Activated naive CD4-positive, alpha-beta T cell treated with anti-CD3 and anti-CD28 coated beads, Interleukin-2, amount 10 ng/mL, durations not matched to agents 7 days and 5 days (primary cell): ENCODE data around the gene FBXW5.

Experiments
- CTCF ChIA-PET: fragments of 350-600 bp; sonication (Branson Sonifier 250); formaldehyde crosslinking; loops from one replicate; lab custom pipeline; 2021; ENCODE audit warnings: antibody characterized with exemption; lab: Charles Lee
- DNase-seq: peaks from one replicate; pipeline ENCODE4 v3.0.0-alpha.2; 2020
- H3K27ac Mint-ChIP-seq: one replicate; pipeline ENCODE4 v1.8.0; 2021; ENCODE audit warnings: mild to moderate bottlenecking, moderate library complexity, mixed read lengths
- H3K27me3 Mint-ChIP-seq: one replicate; pipeline ENCODE4 v1.8.0; 2021; ENCODE audit warnings: mild to moderate bottlenecking, mixed read lengths
- H3K36me3 Mint-ChIP-seq: one replicate; pipeline ENCODE4 v1.8.0; 2021; ENCODE audit warnings: mixed read lengths
- H3K4me1 Mint-ChIP-seq: one replicate; pipeline ENCODE4 v1.8.0; 2021; ENCODE audit warnings: mixed read lengths
- H3K4me3 Mint-ChIP-seq: one replicate; pipeline ENCODE4 v1.8.0; 2021; ENCODE audit warnings: mild to moderate bottlenecking, moderate library complexity, mixed read lengths
- H3K9me3 Mint-ChIP-seq: one replicate; pipeline ENCODE4 v1.8.0; 2021; ENCODE audit warnings: mixed read lengths

The FBXW5 gene

GRCh38 chr9:136972335-136972734, 27.8 kb upstream of the FBXW5 start:
- CTCF ChIA-PET = no interaction called here
- Mint-ChIP-seq H3K4me3 (no peak overlapping the region), H3K27ac (no peak overlapping the region), H3K9me3 (no peaks in the 10 kb centered on the region), H3K36me3 (no peaks in the 10 kb centered on the region), H3K27me3 (peaks cover 35% of the 10 kb centered on the region), H3K4me1 (peaks cover 26% of the 10 kb centered on the region)
- DNase-seq = no peak

GRCh38 chr9:136971746-136972145, 27.2 kb upstream of the FBXW5 start:
- Mint-ChIP-seq H3K36me3 (no peaks in the 10 kb centered on the region), H3K27ac (no peak overlapping the region), H3K4me3 (no peak overlapping the region), H3K9me3 (no peaks in the 10 kb centered on the region), H3K27me3 (peaks cover 29% of the 10 kb centered on the region), H3K4me1 (peaks cover 26% of the 10 kb centered on the region)
- CTCF ChIA-PET = no interaction called here
- no peak for DNase-seq

GRCh38 chr9:136970361-136970760, 25.8 kb upstream of the FBXW5 start:
- Mint-ChIP-seq H3K4me3 (no peak overlapping the region), H3K36me3 (no peaks in the 10 kb centered on the region), H3K9me3 (no peaks in the 10 kb centered on the region), H3K27me3 (peaks cover 27% of the 10 kb centered on the region), H3K4me1 (peaks cover 27% of the 10 kb centered on the region), H3K27ac (no peak overlapping the region)
- DNase-seq = no peak
- CTCF ChIA-PET = interaction anchor here (0.7 to 1.1 kb wide), 2 partner anchors 11 to 59 kb away, joined by 3 to 4 read pairs; no protein-coding TSS in a partner anchor

GRCh38 chr9:136969774-136970173, 25.2 kb upstream of the FBXW5 start:
- peaks cover 24% of the 10 kb centered on the region for H3K27me3 Mint-ChIP-seq
- no peaks in the 10 kb centered on the region for H3K9me3 Mint-ChIP-seq
- H3K4me3 Mint-ChIP-seq = no peak overlapping the region
- DNase-seq = no peak
- peaks cover 25% of the 10 kb centered on the region for H3K4me1 Mint-ChIP-seq
- no peaks in the 10 kb centered on the region for H3K36me3 Mint-ChIP-seq
- H3K27ac Mint-ChIP-seq = no peak overlapping the region
- CTCF ChIA-PET = interaction anchor here (1.0 to 1.1 kb wide), 2 partner anchors 19 to 59 kb away, joined by 3 to 4 read pairs; no protein-coding TSS in a partner anchor

- CTCF ChIA-PET = interaction anchor here (0.8 to 1.0 kb wide), 2 partner anchors 18 to 127 kb away, joined by 3 read pairs; partner anchors contain the start of gene AJM1
- Mint-ChIP-seq H3K27me3 (peaks cover 30% of the 10 kb centered on the region), H3K9me3 (no peaks in the 10 kb centered on the region), H3K4me1 (peaks cover 25% of the 10 kb centered on the region), H3K36me3 (no peaks in the 10 kb centered on the region), H3K27ac (no peak overlapping the region), H3K4me3 (no peak overlapping the region)
- no peak for DNase-seq
Measured at GRCh38 chr9:136969150-136969549, 24.6 kb upstream of the FBXW5 start.

- H3K27me3 Mint-ChIP-seq = peaks cover 26% of the 10 kb centered on the region
- CTCF ChIA-PET = interaction anchor here (0.8 to 1.0 kb wide), 2 partner anchors 18 to 126 kb away, joined by 3 read pairs; partner anchors contain the start of gene AJM1
- H3K4me3 Mint-ChIP-seq = no peak overlapping the region
- DNase-seq = no peak
- no peak overlapping the region for H3K27ac Mint-ChIP-seq
- H3K36me3 Mint-ChIP-seq = no peaks in the 10 kb centered on the region
- no peaks in the 10 kb centered on the region for H3K9me3 Mint-ChIP-seq
- H3K4me1 Mint-ChIP-seq = peaks cover 22% of the 10 kb centered on the region
Measured at GRCh38 chr9:136968333-136969127, 24.0 kb upstream of the FBXW5 start.

- Mint-ChIP-seq H3K27ac (peak overlapping the region; percentile 81), H3K4me1 (peaks cover 39% of the 10 kb centered on the region), H3K9me3 (no peaks in the 10 kb centered on the region), H3K27me3 (peaks cover 28% of the 10 kb centered on the region), H3K4me3 (peak overlapping the region; percentile 33), H3K36me3 (no peaks in the 10 kb centered on the region)
- DNase-seq = peak; percentile 52
- CTCF ChIA-PET = no interaction called here
Measured at GRCh38 chr9:136965771-136966484, 21.4 kb upstream of the FBXW5 start.

- CTCF ChIA-PET = no interaction called here
- Mint-ChIP-seq H3K4me1 (peaks cover 47% of the 10 kb centered on the region), H3K36me3 (no peaks in the 10 kb centered on the region), H3K27ac (no peak overlapping the region), H3K27me3 (peaks cover 26% of the 10 kb centered on the region), H3K4me3 (no peak overlapping the region), H3K9me3 (no peaks in the 10 kb centered on the region)
- no peak for DNase-seq
Measured at GRCh38 chr9:136964833-136965422, 20.4 kb upstream of the FBXW5 start.

GRCh38 chr9:136964171-136964689, 19.7 kb upstream of the FBXW5 start:
- no peak for DNase-seq
- no peaks in the 10 kb centered on the region for H3K9me3 Mint-ChIP-seq
- H3K36me3 Mint-ChIP-seq = no peaks in the 10 kb centered on the region
- H3K4me3 Mint-ChIP-seq = no peak overlapping the region
- CTCF ChIA-PET = no interaction called here
- peaks cover 51% of the 10 kb centered on the region for H3K4me1 Mint-ChIP-seq
- no peak overlapping the region for H3K27ac Mint-ChIP-seq
- H3K27me3 Mint-ChIP-seq = peaks cover 24% of the 10 kb centered on the region

- H3K27ac Mint-ChIP-seq = no peak overlapping the region
- H3K36me3 Mint-ChIP-seq = no peaks in the 10 kb centered on the region
- no peak for DNase-seq
- peaks cover 26% of the 10 kb centered on the region for H3K27me3 Mint-ChIP-seq
- CTCF ChIA-PET = no interaction called here
- H3K4me3 Mint-ChIP-seq = no peak overlapping the region
- no peaks in the 10 kb centered on the region for H3K9me3 Mint-ChIP-seq
- peaks cover 53% of the 10 kb centered on the region for H3K4me1 Mint-ChIP-seq
Measured at GRCh38 chr9:136963751-136964150, 19.2 kb upstream of the FBXW5 start.

GRCh38 chr9:136963341-136963740, 18.8 kb upstream of the FBXW5 start:
- Mint-ChIP-seq H3K27me3 (peaks cover 30% of the 10 kb centered on the region), H3K4me1 (peaks cover 53% of the 10 kb centered on the region), H3K27ac (no peak overlapping the region), H3K36me3 (no peaks in the 10 kb centered on the region), H3K9me3 (no peaks in the 10 kb centered on the region), H3K4me3 (no peak overlapping the region)
- CTCF ChIA-PET = no interaction called here
- DNase-seq = no peak

GRCh38 chr9:136962701-136963248, 18.2 kb upstream of the FBXW5 start:
- no peaks in the 10 kb centered on the region for H3K36me3 Mint-ChIP-seq
- CTCF ChIA-PET = no interaction called here
- DNase-seq = no peak
- H3K4me3 Mint-ChIP-seq = no peak overlapping the region
- peak overlapping the region; percentile 81 for H3K27ac Mint-ChIP-seq
- peaks cover 31% of the 10 kb centered on the region for H3K27me3 Mint-ChIP-seq
- H3K9me3 Mint-ChIP-seq = no peaks in the 10 kb centered on the region
- H3K4me1 Mint-ChIP-seq = peaks cover 53% of the 10 kb centered on the region

- H3K36me3 Mint-ChIP-seq = no peaks in the 10 kb centered on the region
- H3K27me3 Mint-ChIP-seq = peaks cover 31% of the 10 kb centered on the region
- DNase-seq = no peak
- CTCF ChIA-PET = no interaction called here
- peaks cover 53% of the 10 kb centered on the region for H3K4me1 Mint-ChIP-seq
- H3K9me3 Mint-ChIP-seq = no peaks in the 10 kb centered on the region
- no peak overlapping the region for H3K4me3 Mint-ChIP-seq
- peak overlapping the region; percentile 81 for H3K27ac Mint-ChIP-seq
Measured at GRCh38 chr9:136962163-136962562, 17.6 kb upstream of the FBXW5 start.
